NOMO-1 treated with DMSO at 0.1 percent for 48 hours (cell line): ENCODE measurements around the gene ATP6V0D1.

ENCODE experiments used
- DNase-seq: peaks from one replicate; lab custom pipeline; 2025; ENCODE audit not compliant: unreplicated experiment; lab: John Stamatoyannopoulos, UW

The ATP6V0D1 gene

GRCh38 chr16:67445913-67446907 is 34.7 kb downstream of the ATP6V0D1 start:
- DNase-seq: no peak

GRCh38 chr16:67445441-67445912 is 35.5 kb downstream of the ATP6V0D1 start:
- no peak for DNase-seq

- DNase-seq: no peak
Measured at GRCh38 chr16:67445126-67445426, 35.9 kb downstream of the ATP6V0D1 start.

- no peak for DNase-seq
Measured at GRCh38 chr16:67444259-67445125, 36.5 kb downstream of the ATP6V0D1 start.

GRCh38 chr16:67443265-67443664 is 37.7 kb downstream of the ATP6V0D1 start:
- DNase-seq: no peak

GRCh38 chr16:67442581-67443255 is 38.2 kb downstream of the ATP6V0D1 start:
- no peak for DNase-seq

GRCh38 chr16:67441907-67442306 is 39.0 kb downstream of the ATP6V0D1 start:
- no peak for DNase-seq

- DNase-seq: no peak
Measured at GRCh38 chr16:67441271-67441753, 39.6 kb downstream of the ATP6V0D1 start.

GRCh38 chr16:67438824-67439393 is 42.0 kb downstream of the ATP6V0D1 start:
- no peak for DNase-seq

GRCh38 chr16:67438098-67438791 is 42.7 kb downstream of the ATP6V0D1 start:
- no peak for DNase-seq

GRCh38 chr16:67437513-67437912 is 43.4 kb downstream of the ATP6V0D1 start:
- no peak for DNase-seq

- no peak for DNase-seq
Measured at GRCh38 chr16:67436640-67437193, 44.2 kb downstream of the ATP6V0D1 start.

- no peak for DNase-seq
Measured at GRCh38 chr16:67435758-67436164, 45.2 kb downstream of the ATP6V0D1 start.

- DNase-seq: no peak
Measured at GRCh38 chr16:67433131-67433719, 47.7 kb downstream of the ATP6V0D1 start.

- no peak for DNase-seq
Measured at GRCh38 chr16:67432506-67432890, 48.5 kb downstream of the ATP6V0D1 start.

GRCh38 chr16:67431775-67432505 is 49.0 kb downstream of the ATP6V0D1 start:
- DNase-seq: no peak

- DNase-seq: peak; percentile 23
Measured at GRCh38 chr16:67430977-67431774, 49.8 kb downstream of the ATP6V0D1 start, which contains the start of gene HSD11B2. HSD11B2 (plus strand) TSS chr16:67431121; CDS start chr16:67431249, 128 bp downstream.

- DNase-seq: no peak
Measured at GRCh38 chr16:67430504-67430976, 50.4 kb downstream of the ATP6V0D1 start.
